ENCODE data around the gene KLC3.
A peak's percentile ranks its signal among the peaks of the same experiment; 100 is the strongest.
"Not testable (repeated sequence)": the region's sequence is repeated elsewhere in the genome, so short reads cannot be mapped to it uniquely, and the experiment has no call there.

KLC3 gene

DNA sequence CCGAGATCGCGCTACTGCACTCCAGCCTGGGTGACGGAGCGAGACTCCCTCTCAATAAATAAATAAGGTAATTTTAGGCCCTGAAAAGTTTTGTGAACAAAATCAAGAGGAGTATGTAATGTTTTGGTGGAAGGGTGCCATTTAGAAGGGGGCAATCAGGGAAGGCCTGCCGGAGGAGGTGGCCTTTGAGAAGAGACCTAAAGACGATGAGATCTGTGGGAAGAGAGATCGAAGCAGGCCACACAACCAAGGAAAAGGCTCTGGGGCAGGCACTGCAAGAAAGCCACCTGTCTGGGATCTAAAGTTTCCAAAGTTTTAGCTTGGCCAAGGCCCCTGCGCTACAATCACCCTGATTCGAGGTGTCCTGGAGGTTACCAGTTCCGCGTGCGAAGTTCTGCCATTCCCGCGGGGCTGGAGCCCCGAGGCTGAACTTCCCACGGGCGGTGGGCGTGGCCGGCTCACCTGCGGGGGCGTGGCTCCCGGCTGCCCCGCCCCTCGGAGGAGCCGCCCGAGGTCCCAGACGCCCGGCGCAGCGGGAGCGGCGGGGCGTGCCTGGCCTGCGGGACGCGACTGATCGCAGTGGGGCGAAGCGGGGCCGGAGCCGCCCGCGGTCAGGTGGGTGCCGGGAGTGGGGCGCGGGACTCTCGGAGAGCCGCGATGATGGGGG is at the start of gene KLC3:
Gene KLC3, plus strand, starts transcription at position 519 of the 667 bp plus-strand sequence. CDS start 4,792 bp downstream, outside the sequence.
- DNase-seq (ENCODE audit: low read depth in 2 of 2): peak; percentile 14 to 19

DNA sequence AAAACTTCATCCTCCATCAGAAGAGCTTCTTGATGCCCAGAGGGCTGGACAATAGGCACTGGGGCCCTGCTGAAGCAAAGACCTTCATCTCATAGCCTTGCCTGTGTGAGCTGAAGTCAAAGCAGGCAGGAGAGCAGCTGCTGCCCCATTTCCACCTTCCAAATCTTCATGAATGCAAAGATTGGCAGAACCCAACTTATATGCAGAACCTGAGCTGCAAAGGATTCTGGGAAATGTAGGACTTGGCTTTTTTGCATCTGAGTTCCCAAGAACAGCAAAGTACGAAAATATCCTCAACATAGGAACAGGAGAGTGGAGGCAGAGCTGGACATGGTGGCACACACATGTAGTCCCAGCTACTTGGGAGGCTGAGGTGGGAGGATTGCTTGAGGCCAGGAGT is 48.7 kb upstream of the KLC3 start:
- no peak for DNase-seq (ENCODE audit: low read depth in 2 of 2)

DNA sequence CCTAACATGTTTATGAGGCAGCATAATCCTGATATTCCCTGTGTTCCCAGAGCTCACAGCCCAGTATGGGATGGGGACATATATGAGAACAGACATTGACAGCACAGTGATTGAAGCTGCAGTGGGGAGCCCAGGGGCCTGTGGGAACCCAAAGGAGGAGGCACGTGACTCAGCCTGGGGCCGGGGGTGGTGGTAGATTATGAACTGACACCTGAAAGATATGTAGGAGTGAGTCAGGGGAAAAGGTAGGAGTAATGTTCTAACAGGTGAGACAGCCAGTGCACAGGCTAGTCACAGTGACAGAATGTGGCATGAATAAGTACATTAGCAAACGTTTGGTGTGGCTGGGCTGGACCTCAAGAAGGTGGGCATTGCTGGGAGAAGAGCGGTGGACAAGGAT is 46.9 kb upstream of the KLC3 start:
- peak in 1 of 2 donors; percentile 39 for DNase-seq (ENCODE audit: low read depth in 2 of 2)

DNA sequence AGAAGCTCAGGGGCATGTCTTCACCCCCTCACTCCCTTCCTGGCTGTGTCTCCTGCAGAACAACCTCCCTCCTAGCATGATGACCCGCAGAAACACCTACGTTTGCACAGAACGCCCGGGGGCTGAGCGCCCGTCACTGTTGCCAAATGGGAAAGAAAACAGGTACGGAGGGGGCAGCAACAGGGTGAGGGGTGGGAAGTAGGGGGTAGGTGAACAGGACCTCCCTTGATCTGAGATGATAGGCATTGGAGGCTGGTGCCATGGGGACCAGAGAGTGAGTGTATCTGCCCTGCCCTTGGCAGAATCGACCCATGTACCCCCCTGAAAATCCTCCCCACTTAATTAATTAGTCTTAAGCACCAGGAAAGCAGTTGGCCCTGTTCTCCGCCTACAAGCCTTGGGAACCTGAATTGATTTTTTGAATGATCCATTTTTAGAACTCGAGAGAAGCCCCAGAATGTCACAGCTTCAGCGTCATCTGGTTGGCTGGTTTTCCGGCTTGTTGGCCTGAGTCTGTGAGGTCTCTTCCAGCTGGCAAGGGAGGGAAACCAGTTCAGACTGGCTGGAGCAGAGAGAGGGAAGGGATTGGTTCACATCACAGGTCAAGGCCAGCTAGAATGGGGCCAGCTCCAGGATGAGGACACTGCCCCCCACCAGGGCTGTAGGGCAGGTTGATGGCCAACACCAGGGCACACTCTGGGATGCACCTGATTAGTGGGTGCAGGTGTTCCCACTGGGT is 46.1 kb upstream of the KLC3 start:
- DNase-seq (ENCODE audit: low read depth in 2 of 2): no peak

DNA sequence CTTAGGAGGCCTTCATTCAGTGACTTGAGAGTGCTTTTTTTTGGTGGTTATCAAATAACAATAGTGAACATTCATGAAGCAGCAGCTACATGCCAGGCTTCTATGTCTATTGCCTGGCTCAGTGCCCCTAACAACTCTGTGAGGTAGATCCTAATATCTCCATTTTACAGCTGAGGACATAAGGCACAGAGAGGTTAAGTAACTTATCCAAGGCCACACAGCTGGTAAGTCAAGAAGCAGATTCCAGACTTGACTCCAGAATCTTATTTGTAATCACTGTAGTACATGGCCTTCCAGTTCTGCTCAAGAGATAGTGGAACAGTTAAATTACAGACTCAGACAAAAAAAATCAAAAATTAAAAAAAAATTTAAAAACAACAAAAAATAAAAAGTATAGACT is 44.7 kb upstream of the KLC3 start:
- DNase-seq (ENCODE audit: low read depth in 2 of 2): no peak

DNA sequence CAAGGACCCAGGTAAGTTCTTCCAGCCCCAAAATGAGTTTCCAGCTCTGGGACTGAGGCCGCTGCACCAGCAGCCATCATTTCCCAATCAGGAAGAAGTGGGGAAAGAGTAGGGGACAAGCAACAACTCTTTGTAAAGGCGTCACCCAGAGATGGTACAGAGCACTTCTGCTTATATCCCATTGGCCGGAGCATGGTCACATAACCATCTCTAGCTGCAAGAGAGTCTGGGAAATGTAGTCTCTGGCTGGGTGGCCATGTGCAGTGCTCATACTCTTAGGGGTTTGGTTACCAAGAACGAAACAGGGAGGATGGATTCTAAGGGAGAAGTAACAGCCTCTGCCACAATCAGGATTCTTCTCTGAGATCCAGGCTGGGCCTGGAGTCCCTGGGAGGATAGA is 44.2 kb upstream of the KLC3 start:
- DNase-seq (ENCODE audit: low read depth in 2 of 2): no peak

DNA sequence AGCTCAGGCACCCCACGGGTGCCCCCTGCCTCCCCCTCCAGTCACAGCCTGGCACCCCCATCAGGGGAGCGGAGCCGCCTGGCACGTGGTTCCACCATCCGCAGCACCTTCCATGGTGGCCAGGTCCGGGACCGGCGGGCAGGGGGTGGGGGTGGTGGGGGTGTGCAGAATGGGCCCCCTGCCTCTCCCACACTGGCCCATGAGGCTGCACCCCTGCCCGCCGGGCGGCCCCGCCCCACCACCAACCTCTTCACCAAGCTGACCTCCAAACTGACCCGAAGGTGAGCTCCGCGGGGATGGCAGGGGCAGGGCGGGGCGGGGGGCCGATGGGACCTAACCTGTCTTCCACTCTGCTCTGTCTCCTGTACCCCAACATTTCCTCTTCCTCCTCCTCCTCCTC is 42.9 kb upstream of the KLC3 start:
- DNase-seq (ENCODE audit: low read depth in 2 of 2): no peak

DNA sequence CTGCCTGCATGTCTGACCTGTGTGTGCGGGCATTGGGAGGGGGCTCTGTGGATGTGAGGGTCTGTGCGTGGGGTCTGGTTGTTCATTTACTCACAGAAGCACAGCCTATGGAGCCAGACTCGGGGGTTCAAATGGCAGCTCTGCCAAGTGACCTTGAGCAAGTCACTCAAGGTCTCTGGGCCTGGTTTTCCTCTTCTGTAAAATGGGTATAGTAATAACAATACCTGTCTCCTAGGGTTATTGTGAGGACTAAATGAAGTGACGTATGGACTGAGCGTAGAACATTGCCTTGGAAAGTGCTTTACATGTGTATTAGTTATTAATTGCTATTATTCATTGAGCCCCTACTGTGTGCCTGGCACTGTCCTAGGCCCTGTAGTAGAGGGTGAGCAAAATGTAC is 42.3 kb upstream of the KLC3 start:
- DNase-seq (ENCODE audit: low read depth in 2 of 2): no peak

DNA sequence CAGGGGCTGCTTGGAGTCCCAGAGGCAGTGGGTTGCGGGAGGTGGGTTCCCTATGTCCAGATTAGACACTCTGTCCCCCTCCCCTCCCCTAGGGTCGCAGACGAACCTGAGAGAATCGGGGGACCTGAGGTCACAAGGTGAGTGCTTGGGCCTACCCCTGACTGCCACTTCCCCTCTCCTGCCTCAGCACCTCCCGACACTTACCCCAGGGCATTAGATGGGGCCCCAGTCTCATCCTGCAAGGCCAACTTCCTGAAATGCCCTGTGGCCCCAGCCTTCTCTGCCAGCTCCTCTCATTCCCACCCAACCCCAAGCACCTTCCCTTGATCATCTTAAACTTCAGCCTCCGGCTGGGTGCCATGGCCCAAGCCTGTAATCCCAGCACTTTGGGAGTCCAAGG is 40.8 kb upstream of the KLC3 start:
- DNase-seq (ENCODE audit: low read depth in 2 of 2): no peak

DNA sequence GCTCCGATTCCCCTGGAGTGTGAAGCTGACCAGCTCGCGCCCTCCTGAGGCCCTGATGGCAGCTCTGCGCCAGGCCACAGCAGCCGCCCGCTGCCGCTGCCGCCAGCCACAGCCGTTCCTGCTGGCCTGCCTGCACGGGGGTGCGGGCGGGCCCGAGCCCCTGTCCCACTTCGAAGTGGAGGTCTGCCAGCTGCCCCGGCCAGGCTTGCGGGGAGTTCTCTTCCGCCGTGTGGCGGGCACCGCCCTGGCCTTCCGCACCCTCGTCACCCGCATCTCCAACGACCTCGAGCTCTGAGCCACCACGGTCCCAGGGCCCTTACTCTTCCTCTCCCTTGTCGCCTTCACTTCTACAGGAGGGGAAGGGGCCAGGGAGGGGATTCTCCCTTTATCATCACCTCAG is 38.1 kb upstream of the KLC3 start:
- no peak for DNase-seq (ENCODE audit: low read depth in 2 of 2)

DNA sequence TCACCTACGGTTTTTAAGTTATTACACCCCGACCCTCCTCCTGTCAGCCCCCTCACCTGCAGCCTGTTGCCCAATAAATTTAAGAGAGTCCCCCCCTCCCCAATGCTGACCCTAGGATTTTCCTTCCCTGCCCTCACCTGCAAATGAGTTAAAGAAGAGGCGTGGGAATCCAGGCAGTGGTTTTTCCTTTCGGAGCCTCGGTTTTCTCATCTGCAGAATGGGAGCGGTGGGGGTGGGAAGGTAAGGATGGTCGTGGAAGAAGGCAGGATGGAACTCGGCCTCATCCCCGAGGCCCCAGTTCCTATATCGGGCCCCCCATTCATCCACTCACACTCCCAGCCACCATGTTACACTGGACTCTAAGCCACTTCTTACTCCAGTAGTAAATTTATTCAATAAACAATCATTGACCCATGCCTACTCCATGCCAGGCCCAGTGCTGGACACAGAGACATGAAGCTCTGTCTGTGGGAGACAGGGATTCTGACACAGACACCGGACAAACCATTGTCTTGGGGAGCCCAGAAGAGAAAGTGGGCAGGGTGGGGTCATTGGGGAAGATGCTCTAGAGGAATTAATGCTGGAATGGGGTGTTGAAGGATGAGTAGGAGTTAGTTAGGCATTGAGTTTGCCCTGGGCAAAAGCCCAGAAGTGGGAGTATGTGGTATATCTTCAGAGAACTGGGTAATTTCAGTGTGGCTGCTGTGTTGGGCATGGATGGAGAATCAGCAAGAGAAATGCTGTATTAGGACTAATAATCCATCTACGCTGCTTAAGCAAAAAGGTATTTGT is 37.1 kb upstream of the KLC3 start:
- no peak for DNase-seq (ENCODE audit: low read depth in 2 of 2)

DNA sequence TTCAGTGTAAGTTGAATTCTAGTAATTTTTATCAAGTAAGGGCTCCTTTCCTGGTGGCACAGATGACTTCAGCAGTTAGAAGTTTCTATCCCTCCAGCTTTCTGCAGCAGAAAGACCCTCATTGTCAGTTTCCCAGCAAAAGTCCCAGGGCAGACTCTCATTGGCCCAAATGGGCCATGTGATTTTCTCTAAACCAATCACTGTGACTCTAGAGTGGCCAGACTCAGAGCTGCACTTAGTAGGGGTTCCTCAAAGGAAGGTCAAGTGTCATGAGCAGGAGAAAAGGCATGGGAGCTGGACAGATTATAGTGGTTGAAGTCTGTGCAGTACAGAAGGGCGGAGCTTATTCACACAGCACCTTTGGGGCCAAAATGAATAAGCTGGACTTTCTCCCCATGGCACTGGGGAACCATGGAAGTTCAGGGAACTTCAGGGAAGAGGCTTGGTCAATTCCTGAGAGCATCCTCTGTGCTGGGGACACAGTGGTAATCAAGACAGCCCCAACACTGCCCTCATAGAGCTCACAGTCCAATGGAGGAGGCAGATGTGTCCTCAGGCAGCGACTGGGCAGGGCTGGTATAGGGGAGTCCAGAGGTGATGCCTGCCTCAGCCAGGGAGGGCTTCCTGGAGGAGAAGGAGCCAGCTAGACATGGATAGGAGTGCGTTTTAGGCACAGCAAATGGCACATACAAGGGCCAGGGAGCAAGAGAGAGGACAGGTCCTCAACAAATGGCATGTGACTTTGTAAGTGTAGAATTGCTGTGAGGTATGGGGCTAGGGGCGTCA is 36.2 kb upstream of the KLC3 start:
- DNase-seq (ENCODE audit: low read depth in 2 of 2): no peak

DNA sequence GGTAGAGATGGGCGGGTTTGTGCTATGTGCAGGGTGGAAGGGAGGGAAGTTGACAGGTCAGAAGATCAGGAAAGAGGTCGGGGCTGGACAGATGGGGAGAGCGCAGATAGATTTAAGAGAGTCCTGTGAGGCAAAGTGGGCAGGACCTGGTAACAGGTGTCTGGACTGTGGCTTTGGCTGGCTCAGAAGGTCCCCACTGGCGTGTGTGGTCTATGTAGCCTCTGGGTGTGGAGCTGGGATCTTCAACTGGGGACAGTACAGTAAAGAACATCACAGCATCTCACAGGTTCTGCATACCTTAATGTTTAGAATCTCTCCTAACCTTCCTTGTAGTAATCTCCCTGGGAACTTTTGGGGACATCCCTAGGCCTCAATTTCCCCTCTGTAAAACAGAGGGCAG is 35.5 kb upstream of the KLC3 start:
- no peak for DNase-seq (ENCODE audit: low read depth in 2 of 2)

DNA sequence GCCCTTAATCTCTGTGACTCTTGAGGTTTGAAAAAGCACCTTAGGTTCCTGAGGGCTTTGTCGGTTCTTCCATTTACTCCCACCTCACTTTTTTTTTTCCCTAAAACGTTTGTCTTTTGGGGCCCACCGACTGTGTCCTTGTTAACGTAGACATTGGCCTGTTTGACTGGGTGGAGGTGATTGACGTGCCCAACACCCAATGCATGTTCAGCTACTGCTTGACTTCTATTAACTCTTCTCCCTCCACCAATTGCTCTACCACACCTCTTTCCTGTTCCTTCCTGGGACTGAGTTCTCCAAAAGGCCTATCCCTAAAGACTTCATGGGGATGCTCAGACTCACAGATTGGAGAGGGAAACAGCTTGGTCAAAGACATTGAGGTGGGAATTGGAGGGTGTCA is 35.1 kb upstream of the KLC3 start:
- DNase-seq (ENCODE audit: low read depth in 2 of 2): no peak

DNA sequence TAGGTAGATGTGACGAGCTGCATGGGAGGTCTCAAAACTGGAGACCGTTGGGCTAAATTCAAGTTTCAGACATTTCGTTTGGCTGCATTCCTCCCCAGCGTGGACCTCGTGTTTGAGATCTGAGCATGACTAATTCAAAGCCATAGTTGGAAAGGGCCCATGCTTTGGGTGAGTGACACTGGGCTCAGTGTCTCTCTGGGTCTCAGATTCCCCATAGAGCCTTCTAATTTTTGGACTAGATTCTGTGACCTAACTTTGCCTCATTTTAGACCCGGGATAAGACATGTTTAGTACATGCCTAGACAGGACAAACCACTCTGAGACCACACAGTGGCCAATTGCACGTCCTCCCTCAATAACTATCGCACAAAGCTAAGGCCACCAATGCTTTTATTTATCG is 34.5 kb upstream of the KLC3 start:
- no peak for DNase-seq (ENCODE audit: low read depth in 2 of 2)

DNA sequence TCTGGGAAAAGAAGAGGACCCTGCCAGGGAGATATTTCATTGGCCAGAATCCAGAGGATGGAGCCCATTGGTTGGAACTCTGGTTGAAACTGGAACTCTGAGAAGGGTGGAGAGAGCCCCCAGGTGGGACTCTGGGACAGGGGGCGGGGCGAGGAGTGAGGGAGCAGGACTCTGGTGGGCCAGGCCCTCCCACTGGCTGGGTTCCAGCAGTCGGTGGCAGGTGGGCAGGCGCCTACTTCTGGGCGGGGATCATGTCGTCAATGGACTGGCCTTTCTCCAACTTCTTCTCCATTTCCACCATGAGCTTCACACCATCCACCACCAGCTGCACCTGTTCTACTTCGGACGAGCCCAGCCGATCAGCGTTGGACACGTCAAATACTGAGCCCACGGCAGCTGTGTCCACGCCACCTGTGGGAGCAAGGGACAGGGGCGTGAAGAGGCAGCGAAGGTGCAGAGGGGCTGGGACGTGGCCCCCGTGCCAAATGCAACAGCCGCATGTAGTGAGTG is 34.0 kb upstream of the KLC3 start:
- DNase-seq (ENCODE audit: low read depth in 2 of 2): no peak

DNA sequence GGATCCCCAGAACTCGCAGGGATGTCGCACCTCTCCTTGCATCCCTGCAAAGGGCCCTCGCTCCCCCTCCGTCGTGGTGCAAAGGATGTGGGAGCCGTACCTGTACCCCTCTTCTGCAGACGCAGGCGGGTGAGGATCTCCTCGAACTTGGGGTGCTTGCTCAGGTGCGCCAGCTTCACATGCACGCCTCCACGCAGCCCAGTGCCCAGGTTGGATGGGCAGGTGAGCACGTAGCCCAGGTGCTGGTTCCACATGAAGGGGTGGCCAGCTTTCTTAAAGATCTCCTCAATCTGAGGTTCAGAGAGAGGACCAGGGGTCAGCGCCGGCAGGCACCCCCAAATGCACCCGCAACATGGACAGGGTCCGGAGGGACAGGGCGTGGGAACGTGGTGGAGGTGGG is 33.2 kb upstream of the KLC3 start:
- no peak for DNase-seq (ENCODE audit: low read depth in 2 of 2)

DNA sequence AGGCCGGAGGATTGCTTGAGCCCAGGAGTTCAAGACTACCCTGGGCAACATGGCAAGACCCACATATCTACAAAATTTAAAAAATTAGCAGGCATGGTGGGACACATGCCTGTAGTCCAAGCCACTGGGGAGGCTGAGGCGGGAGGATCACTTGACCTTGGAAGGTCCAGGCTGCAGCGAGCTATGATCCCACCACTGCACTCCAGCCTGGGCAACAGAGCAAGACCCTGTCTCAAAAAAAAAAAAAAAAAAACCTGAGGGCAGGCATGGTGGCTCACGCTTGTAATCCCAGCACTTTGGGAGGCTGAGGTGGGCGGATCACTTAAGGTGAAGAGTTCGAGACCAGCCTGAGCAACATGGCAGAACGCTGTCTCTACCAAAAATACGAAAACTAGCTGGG is 31.2 kb upstream of the KLC3 start:
- DNase-seq (ENCODE audit: low read depth in 2 of 2): not testable (repeated sequence)

DNA sequence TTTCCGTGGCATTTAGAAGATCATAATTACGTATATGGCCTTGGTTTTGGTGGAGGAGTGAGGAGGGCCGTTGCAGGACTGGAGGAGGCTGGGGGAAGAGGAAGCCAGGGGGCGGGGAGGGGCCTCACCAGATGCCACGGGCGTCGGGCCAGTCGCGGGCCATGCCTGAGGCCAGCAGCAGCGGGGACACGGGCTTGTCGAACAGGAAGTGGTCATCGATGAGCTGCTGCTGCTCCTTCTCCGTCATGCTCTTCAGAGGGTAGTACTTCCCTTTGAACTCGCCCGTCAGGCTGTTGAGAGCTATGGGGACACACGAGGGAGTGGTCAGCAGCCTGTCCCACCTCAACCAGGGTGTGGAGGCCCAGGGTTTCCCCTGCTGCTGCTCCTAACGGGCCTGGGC is 28.9 kb upstream of the KLC3 start:
- DNase-seq (ENCODE audit: low read depth in 2 of 2): no peak

DNA sequence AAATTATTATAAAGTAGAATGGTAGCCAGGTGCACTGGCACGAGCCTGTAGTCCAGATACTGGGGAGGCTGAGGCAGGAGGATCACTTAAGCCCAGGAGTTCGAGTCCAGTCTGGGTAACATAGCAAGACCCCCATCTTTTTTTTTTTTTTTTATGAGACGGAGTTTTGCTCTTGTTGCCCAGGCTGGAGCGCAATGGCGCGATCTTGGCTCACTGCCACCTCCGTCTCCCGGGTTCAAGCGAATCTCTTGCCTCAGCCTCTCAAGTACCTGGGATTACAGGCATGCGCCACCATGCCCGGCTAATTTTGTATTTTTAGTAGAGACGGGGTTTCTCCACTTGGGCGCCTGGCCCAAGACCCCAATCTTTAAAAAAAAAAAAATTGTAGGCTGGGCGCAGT is 28.3 kb upstream of the KLC3 start:
- not testable (repeated sequence) for DNase-seq (ENCODE audit: low read depth in 2 of 2)

DNA sequence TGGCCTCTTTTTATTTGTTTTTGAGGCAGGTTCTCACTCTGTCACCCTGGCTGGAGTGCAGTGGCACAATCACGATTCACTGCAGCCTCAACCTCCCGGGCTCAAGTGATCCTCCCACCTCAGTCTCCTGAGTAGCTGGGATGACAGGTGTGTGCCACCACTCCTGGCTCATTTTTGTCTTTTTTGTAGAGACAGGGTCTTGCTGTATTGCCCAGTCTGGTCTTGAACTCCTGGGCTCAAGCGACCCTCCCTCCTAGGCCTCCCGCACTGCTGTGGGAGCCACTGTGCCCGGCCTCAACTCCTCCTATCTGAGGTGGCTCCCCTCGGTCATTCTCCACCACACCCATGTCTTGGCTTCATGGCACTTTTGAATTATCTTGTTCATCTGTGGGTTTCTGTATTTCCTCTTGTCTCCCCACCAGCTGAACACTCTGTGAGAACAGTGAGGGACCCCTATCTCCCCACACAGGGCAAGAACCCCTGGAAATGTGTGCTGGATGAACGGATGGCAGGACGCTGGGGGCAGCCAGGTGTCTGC is 25.8 kb upstream of the KLC3 start:
- no peak for DNase-seq (ENCODE audit: low read depth in 2 of 2)

DNA sequence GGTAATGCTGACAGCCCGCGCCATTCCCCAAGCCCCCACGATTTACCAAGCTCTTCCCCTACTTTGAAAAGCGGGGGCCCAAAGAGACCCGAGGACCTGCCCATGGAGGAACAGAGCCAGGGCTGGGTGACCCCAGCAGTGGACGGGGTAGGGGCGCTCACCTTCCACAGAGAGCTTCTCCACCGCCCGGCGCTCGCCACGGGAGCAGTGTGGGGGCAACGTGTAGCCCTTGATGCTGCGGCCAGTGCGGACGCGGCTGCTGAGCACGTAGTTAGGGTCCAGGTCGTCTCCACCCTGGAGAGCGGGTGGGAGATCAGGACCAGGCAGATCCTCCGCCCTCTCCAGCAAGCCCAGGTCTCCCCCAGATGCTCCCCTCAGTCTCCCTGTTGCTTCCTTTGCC is 25.2 kb upstream of the KLC3 start:
- DNase-seq (ENCODE audit: low read depth in 2 of 2): no peak

All from stimulated activated CD8-positive, alpha-beta memory T cell treated with anti-CD3 and anti-CD28 coated beads, Interleukin-15, amount 100 ng/mL, for 48 hours (primary cell).